DOHH2 (cell line): ENCODE results near the gene PLVAP.

Experiments used
- H3F3A ChIP-seq: fragments of 200-600 bp; sonication (generic), shearing (Covaris generic); 2 replicates; pipeline ENCODE4 v1.6.0; 2016; ENCODE audit warnings: antibody characterized with exemption, mild to moderate bottlenecking; ENCODE audit not compliant: control insufficient read depth, insufficient read depth
- H3K27ac ChIP-seq: fragments of 200-600 bp; sonication (generic); 2 replicates; pipeline ENCODE4 v1.5.1; 2014; ENCODE audit warnings: low read depth, mild to moderate bottlenecking, low read length, moderate library complexity
- H3K27me3 ChIP-seq: fragments of 200-600 bp; sonication (generic); 2 replicates; pipeline ENCODE4 v1.6.1; 2014; ENCODE audit warnings: mild to moderate bottlenecking, low read length, mixed read lengths; ENCODE audit not compliant: control insufficient read depth
- H3K36me3 ChIP-seq: fragments of 200-600 bp; sonication (generic); 2 replicates; pipeline ENCODE4 v1.6.1; 2014; ENCODE audit warnings: mild to moderate bottlenecking, low read length, moderate library complexity, mixed read lengths; ENCODE audit not compliant: control insufficient read depth
- H3K4me1 ChIP-seq: fragments of 200-600 bp; sonication (generic); 2 replicates; pipeline ENCODE4 v1.6.1; 2014; ENCODE audit warnings: mild to moderate bottlenecking, low read length, mixed read lengths; ENCODE audit not compliant: control insufficient read depth
- H3K4me2 ChIP-seq: fragments of 200-600 bp; sonication (generic); 2 replicates; pipeline ENCODE4 v1.6.0; 2014; ENCODE audit warnings: mild to moderate bottlenecking, low read length, moderate library complexity
- H3K4me3 ChIP-seq: fragments of 200-600 bp; sonication (generic); 2 replicates; pipeline ENCODE4 v1.5.1; 2014; ENCODE audit warnings: mild to moderate bottlenecking, low read length, mixed read lengths
- H3K79me2 ChIP-seq: fragments of 200-600 bp; sonication (generic); 2 replicates; pipeline ENCODE4 v1.6.1; 2014; ENCODE audit warnings: mild to moderate bottlenecking, low read length, mixed read lengths; ENCODE audit not compliant: control insufficient read depth
- H3K9me2 ChIP-seq: fragments of 200-600 bp; sonication (generic); replicated peaks from 2 replicates; pipeline ENCODE4 v1.6.1; 2014; ENCODE audit warnings: mild to moderate bottlenecking, low read length, mixed read lengths; ENCODE audit not compliant: control insufficient read depth
- H3K9me3 ChIP-seq: fragments of 200-600 bp; sonication (generic); 2 replicates; pipeline ENCODE4 v1.6.1; 2014; ENCODE audit warnings: antibody characterized with exemption, low read length, mixed read lengths; ENCODE audit not compliant: control insufficient read depth, insufficient read depth
- H4K20me1 ChIP-seq: fragments of 200-600 bp; sonication (generic); 2 replicates; pipeline ENCODE4 v1.6.0; 2014; ENCODE audit warnings: low read depth, mild to moderate bottlenecking, antibody characterized with exemption, low read length, moderate library complexity; ENCODE audit not compliant: control insufficient read depth, insufficient read depth
- CTCF ChIP-seq: fragments of 200-600 bp; sonication (generic); IDR thresholded peaks from one replicate; pipeline ENCODE4 v1.5.1; 2014; ENCODE audit warnings: antibody characterized with exemption, mild to moderate bottlenecking, low read depth, low read length; ENCODE audit not compliant: poor library complexity, severe bottlenecking
- EZH2phosphoT487 ChIP-seq: fragments of 200-600 bp; sonication (generic); IDR thresholded peaks from 2 replicates; pipeline ENCODE4 v1.6.1; 2017; ENCODE audit warnings: borderline replicate concordance, mild to moderate bottlenecking, antibody characterized with exemption, low read length, moderate library complexity, mixed read lengths

The PLVAP gene

GRCh38 chr19:17406046-17406886 is 29.1 kb upstream of the PLVAP start:
- Histone ChIP-seq H3K4me3 (peak overlapping the region; percentile 89), H3K27ac (peak overlapping the region; percentile 94)
- TF ChIP-seq EZH2phosphoT487: no peak
- no peak for TF ChIP-seq CTCF

GRCh38 chr19:17405250-17406045 is 28.3 kb upstream of the PLVAP start, which contains the start of gene BST2:
Gene BST2, minus strand, starts transcription at chr19:17405630. Its CDS starts 55 bp downstream, at chr19:17405575.
- Histone ChIP-seq H3K9me3 (no peaks in the 10 kb centered on the region), H4K20me1 (peaks cover 8% of the 10 kb centered on the region), H3K27me3 (no peaks in the 10 kb centered on the region), H3F3A (peaks cover 18% of the 10 kb centered on the region), H3K9me2 (no peaks in the 10 kb centered on the region), H3K27ac (peak within 1 kb of the TSS; percentile 94), H3K4me3 (peak within 1 kb of the TSS; percentile 89), H3K4me1 (peaks cover 44% of the 10 kb centered on the region), H3K79me2 (peaks cover 85% of the 10 kb centered on the region), H3K36me3 (peaks cover 53% of the 10 kb centered on the region), H3K4me2 (peak within 1 kb of the TSS; percentile 91)
- no peak for TF ChIP-seq EZH2phosphoT487
- TF ChIP-seq CTCF: no peak

More at GRCh38 chr19:17406046-17406886, 29.1 kb upstream of the PLVAP start:
- peak overlapping the region; percentile 91 for H3K4me2 ChIP-seq
- H4K20me1 ChIP-seq: peaks cover 8% of the 10 kb centered on the region
- H3K4me1 ChIP-seq: peaks cover 48% of the 10 kb centered on the region
- peaks cover 47% of the 10 kb centered on the region for H3K36me3 ChIP-seq
- peaks cover 88% of the 10 kb centered on the region for H3K79me2 ChIP-seq
- peaks cover 19% of the 10 kb centered on the region for H3F3A ChIP-seq
- H3K27me3 ChIP-seq: no peaks in the 10 kb centered on the region
- no peaks in the 10 kb centered on the region for H3K9me3 ChIP-seq
- no peaks in the 10 kb centered on the region for H3K9me2 ChIP-seq

- Histone ChIP-seq H3K9me2 (no peaks in the 10 kb centered on the region), H3F3A (peaks cover 18% of the 10 kb centered on the region), H3K36me3 (peaks cover 55% of the 10 kb centered on the region), H3K79me2 (peaks cover 80% of the 10 kb centered on the region), H3K4me3 (peak overlapping the region; percentile 89), H4K20me1 (peaks cover 8% of the 10 kb centered on the region), H3K4me2 (peak overlapping the region; percentile 91), H3K4me1 (peaks cover 39% of the 10 kb centered on the region), H3K9me3 (no peaks in the 10 kb centered on the region), H3K27me3 (no peaks in the 10 kb centered on the region), H3K27ac (peak overlapping the region; percentile 94)
- TF ChIP-seq EZH2phosphoT487 (no peak), CTCF (no peak)
Observed at GRCh38 chr19:17404621-17405249, 27.6 kb upstream of the PLVAP start.
